ENCODE measurements around the gene LHFPL6.

DNA sequence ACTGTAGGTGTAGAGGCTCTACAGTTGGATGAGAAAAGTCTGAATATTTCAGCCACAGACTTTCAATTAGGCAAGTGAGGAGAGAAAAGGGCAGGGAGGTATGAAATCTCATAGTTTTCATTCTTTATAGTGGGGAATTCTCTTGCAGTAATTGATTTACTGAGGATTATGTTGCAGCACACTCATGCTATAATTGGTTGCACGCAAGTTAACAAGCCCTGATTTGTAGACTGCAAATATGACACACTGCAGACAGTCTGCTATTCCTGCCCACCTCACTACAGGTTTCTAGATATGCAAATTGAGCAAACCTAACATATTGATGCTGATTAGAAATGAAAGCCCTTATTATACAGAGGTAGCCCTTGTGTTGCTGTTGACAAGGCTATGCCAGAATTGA, 139.4 kb downstream of the LHFPL6 start:
- TF ChIP-seq CTCF (IDR thresholded peaks at IDR 0.05) (no peak), POLR2AphosphoS5 (IDR thresholded peaks at IDR 0.05) (no peak), POLR2A (IDR thresholded peaks at IDR 0.05) (no peak), EP300 (IDR thresholded peaks at IDR 0.05) (no peak)

All from upper lobe of left lung (tissue), 4 donors.